Neuronal stem cell (in vitro differentiated cells): ENCODE data around the gene PRRC2B.
"Not testable (repeated sequence)": the region's sequence is repeated elsewhere in the genome, so short reads cannot be mapped to it uniquely, and the experiment has no call there.

Experiments used
- DNase-seq: peaks from one replicate; pipeline ENCODE4 v3.0.0-alpha.2; 2013; ENCODE audit warnings: low spot score
- H2AFZ ChIP-seq: one replicate; pipeline ENCODE4 v1.6.1; 2013; ENCODE audit warnings: mild to moderate bottlenecking, low read length, inconsistent platforms
- H2AK5ac ChIP-seq: 2 replicates; pipeline ENCODE4 v1.6.1; 2013; ENCODE audit warnings: low read depth, mild to moderate bottlenecking, inconsistent platforms, low read length, moderate library complexity, mixed read lengths
- H2BK120ac ChIP-seq: 2 replicates; pipeline ENCODE4 v1.6.1; 2013; ENCODE audit warnings: low read depth, mild to moderate bottlenecking, inconsistent platforms, low read length, moderate library complexity, mixed read lengths
- H2BK12ac ChIP-seq: one replicate; pipeline ENCODE4 v1.6.1; 2013; ENCODE audit warnings: low read length, inconsistent platforms
- H2BK15ac ChIP-seq: 2 replicates; pipeline ENCODE4 v1.6.1; 2013; ENCODE audit warnings: mild to moderate bottlenecking, low read length, inconsistent platforms, mixed read lengths
- H2BK5ac ChIP-seq: one replicate; pipeline ENCODE4 v1.6.1; 2013; ENCODE audit warnings: inconsistent platforms, mild to moderate bottlenecking, low read length, moderate library complexity
- H3K14ac ChIP-seq: one replicate; pipeline ENCODE4 v1.6.1; 2013; ENCODE audit warnings: low read length, inconsistent platforms
- H3K18ac ChIP-seq: 2 replicates; pipeline ENCODE4 v1.6.1; 2013; ENCODE audit warnings: low read length, inconsistent platforms
- H3K23ac ChIP-seq: 2 replicates; pipeline ENCODE4 v1.6.1; 2013; ENCODE audit warnings: low read depth, mild to moderate bottlenecking, mixed read lengths, low read length, inconsistent platforms; ENCODE audit not compliant: poor library complexity
- H3K27ac ChIP-seq: replicated peaks from 3 replicates; pipeline ENCODE4 v1.5.1; 2013; ENCODE audit warnings: low read length, inconsistent platforms
- H3K27me3 ChIP-seq, 3 experiments: 2 replicates each; pipeline ENCODE4 v1.6.1; 2013; ENCODE audit warnings: low read length in 3 of 3, mild to moderate bottlenecking in 2 of 3, inconsistent platforms in 1 of 3, low read depth in 1 of 3, mixed read lengths in 1 of 3, moderate library complexity in 1 of 3; ENCODE audit not compliant: control insufficient read depth in 3 of 3, insufficient read depth in 3 of 3
- H3K36me3 ChIP-seq, 2 donors: replicated peaks in 1 of 2; 2 replicates each; pipeline ENCODE4 v1.6.1; 2013; ENCODE audit warnings: low read length in 2 of 2; ENCODE audit not compliant: control insufficient read depth in 2 of 2, insufficient read depth in 2 of 2
- H3K4ac ChIP-seq: 2 replicates; pipeline ENCODE4 v1.6.1; 2013; ENCODE audit warnings: inconsistent platforms, mild to moderate bottlenecking, low read length, moderate library complexity
- H3K4me1 ChIP-seq, 2 donors: 1 replicate in 1 of 2; 2 replicates in 1 of 2; pipeline ENCODE4 v1.6.1; 2013; ENCODE audit warnings: low read length in 2 of 2, low read depth in 1 of 2; ENCODE audit not compliant: control insufficient read depth in 2 of 2, insufficient read depth in 1 of 2
- H3K4me2 ChIP-seq: one replicate; pipeline ENCODE4 v1.6.1; 2013; ENCODE audit warnings: mild to moderate bottlenecking, low read length, inconsistent platforms; ENCODE audit not compliant: insufficient read depth, poor library complexity, severe bottlenecking
- H3K4me3 ChIP-seq, 2 donors: 2 replicates each; pipeline ENCODE4 v1.5.1; 2013; ENCODE audit warnings: low read length in 2 of 2, mild to moderate bottlenecking in 2 of 2, inconsistent platforms in 1 of 2, moderate library complexity in 1 of 2
- H3K79me1 ChIP-seq: one replicate; pipeline ENCODE4 v1.6.1; 2013; ENCODE audit warnings: low read depth, mild to moderate bottlenecking, inconsistent platforms, low read length, moderate library complexity
- H3K9ac ChIP-seq: one replicate; pipeline ENCODE4 v1.6.1; 2013; ENCODE audit warnings: mild to moderate bottlenecking, low read depth, low read length, inconsistent platforms; ENCODE audit not compliant: poor library complexity
- H3K9me3 ChIP-seq, 2 donors: replicated peaks in 1 of 2; 2 replicates each; pipeline versions ENCODE3 to v1.6.1; 2013; ENCODE audit warnings: low read length in 2 of 2, mild to moderate bottlenecking in 2 of 2, inconsistent platforms in 1 of 2, low read depth in 1 of 2, mixed read lengths in 1 of 2, moderate library complexity in 1 of 2; ENCODE audit not compliant: control insufficient read depth in 2 of 2, insufficient read depth in 1 of 2
- H4K8ac ChIP-seq: one replicate; pipeline ENCODE4 v1.6.1; 2013; ENCODE audit warnings: low read depth, mild to moderate bottlenecking, inconsistent platforms, low read length, moderate library complexity
- H4K91ac ChIP-seq: one replicate; pipeline ENCODE4 v1.6.1; 2013; ENCODE audit warnings: low read length, low read depth, mild to moderate bottlenecking, inconsistent platforms; ENCODE audit not compliant: poor library complexity
- WGBS, 2 donors: extraction: QIAGEN DNeasy Blood & Tissue Kit; methylation state at CpG; one replicate each; pipeline ENCODE4 v1.1.7; 2013; ENCODE audit warnings: missing lambda C conversion rate in 2 of 2, mixed read lengths in 1 of 2; ENCODE audit not compliant: insufficient read length in 2 of 2, insufficient replicate concordance in 1 of 2; ENCODE audit errors: extremely low coverage in 2 of 2; 5-methylcytosine and 5-hydroxymethylcytosine counted together

Gene PRRC2B

DNA sequence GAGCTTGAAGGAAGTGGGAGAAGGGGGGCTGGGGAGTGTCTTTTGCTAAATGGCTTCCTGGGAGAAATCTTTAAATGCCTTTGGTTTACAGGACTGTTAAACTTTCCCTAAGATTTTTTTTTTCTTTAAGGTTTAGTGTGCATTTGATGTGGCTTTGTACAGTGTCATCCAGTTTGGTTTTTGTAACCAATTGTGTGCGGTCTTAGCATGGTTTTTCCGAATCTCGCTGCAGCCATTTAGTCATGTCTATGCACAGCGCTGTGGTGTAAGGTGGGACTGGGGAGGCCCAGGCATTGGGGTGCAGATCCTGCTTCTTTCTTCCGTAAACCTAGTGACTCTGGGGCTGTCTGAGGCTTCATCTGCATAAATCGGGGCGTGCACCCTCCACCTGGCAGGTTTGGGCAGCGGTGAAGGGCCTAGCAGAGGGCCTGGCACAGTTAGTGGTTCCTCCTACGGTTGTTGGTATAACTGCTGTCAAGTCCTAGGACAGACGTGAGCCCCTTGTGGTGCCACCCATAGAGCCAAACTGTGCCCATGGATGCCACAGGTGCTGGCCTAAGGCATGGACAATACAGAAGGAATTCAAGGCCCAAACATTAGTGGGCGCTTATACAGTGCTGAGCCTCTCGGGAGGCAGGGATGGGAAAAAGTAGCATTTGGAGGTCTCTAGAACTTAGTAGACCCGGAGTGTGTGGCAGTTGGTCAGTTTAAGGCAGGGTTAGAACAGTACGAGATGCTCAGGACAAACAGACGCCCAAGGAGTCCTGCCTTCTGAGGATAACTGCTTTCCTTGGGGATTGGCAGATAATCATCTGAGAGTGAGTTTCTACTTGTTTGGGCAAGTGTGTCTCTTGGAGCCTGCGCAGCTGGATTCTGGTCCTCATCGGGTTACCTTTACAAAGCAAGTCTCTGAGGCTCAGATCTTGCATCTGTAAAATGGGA lies 1.5 kb downstream of the PRRC2B start:
- Histone ChIP-seq H2BK15ac (no peak overlapping the region), H2BK12ac (no peak overlapping the region), H3K4me3 (peak overlapping the region; percentile 61 to 89), H3K79me1 (no peaks in the 10 kb centered on the region), H2AFZ (no peak overlapping the region), H3K18ac (no peak overlapping the region), H3K9ac (peak overlapping the region; percentile 85), H4K91ac (no peak overlapping the region), H3K27ac (peak overlapping the region; percentile 65), H3K36me3 (peaks cover 6 to 36% of the 10 kb centered on the region in 2 donors), H2AK5ac (no peak overlapping the region), H2BK120ac (no peak overlapping the region), H4K8ac (no peak overlapping the region), H3K23ac (peak overlapping the region; percentile 12), H2BK5ac (peak overlapping the region; percentile 42), H3K4me2 (peak overlapping the region; percentile 82), H3K14ac (no peak overlapping the region), H3K27me3 (no peaks in the 10 kb centered on the region), H3K9me3 (no peaks in the 10 kb centered on the region), H3K4me1 (peaks cover 22 to 36% of the 10 kb centered on the region in 2 donors), H3K4ac (no peak overlapping the region)
- WGBS, 2 donors, result no CpG with 5 or more reads among the region's 17 CpGs
- no peak for DNase-seq

DNA sequence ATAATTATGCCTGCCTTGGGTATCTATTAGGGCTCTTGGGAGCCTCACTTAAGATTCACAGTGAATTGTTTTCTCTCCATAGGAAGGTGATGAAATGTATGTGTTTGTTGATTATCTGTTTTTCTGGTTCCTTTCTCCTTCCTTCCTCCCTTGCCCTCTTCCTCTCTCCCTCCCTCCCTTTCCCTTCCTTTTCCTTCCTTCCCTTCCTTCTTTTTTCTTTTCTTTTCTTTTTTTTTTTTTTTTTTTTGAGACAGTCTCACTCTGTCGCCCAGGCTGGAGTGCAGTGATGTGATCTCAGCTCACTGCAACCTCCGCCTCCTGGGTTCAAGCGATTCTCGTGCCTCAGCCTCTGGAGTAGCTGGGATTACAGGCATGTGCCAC lies 2.2 kb downstream of the PRRC2B start:
- no CpG with 5 or more reads among the region's 4 CpGs for WGBS, 2 donors
- H3K27ac ChIP-seq, H4K91ac ChIP-seq: not testable (repeated sequence)

DNA sequence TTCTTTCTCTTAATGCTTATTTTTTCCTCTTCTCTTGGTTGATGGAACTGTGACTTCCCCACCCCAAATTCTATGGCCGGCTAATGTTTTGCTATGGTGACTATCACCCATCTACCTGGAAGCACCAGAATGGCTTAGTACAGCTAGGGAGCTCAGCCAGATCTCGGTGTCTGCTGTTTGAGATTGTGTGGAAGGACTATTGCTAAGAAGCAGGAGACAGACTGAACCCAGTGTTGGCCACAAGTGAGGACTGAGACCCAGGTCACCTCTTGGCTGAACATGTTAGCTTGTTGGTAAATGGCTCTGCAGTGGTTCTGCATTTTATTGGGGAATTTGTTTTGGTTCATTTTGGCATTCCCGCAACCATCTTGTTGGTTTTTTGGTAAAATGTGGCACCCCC lies 2.7 kb downstream of the PRRC2B start:
- no peak overlapping the region for H2AK5ac ChIP-seq
- no peak overlapping the region for H2AFZ ChIP-seq
- H4K91ac ChIP-seq, result no peak overlapping the region
- H3K14ac ChIP-seq, result no peak overlapping the region
- H3K27me3 ChIP-seq, result no peaks in the 10 kb centered on the region
- no peak overlapping the region for H2BK12ac ChIP-seq
- H3K4me1 ChIP-seq, result peaks cover 22 to 47% of the 10 kb centered on the region in 2 donors
- H2BK120ac ChIP-seq, result no peak overlapping the region
- no peak overlapping the region for H2BK15ac ChIP-seq
- peak overlapping the region; percentile 24 for H3K9ac ChIP-seq
- no peak for DNase-seq
- no peak overlapping the region for H4K8ac ChIP-seq
- no peaks in the 10 kb centered on the region for H3K9me3 ChIP-seq
- peak overlapping the region; percentile 10 to 21 for H3K4me3 ChIP-seq
- peaks cover 6 to 45% of the 10 kb centered on the region in 2 donors for H3K36me3 ChIP-seq
- H3K4me2 ChIP-seq, result peak overlapping the region; percentile 51
- H3K23ac ChIP-seq, result no peak overlapping the region
- H3K18ac ChIP-seq, result no peak overlapping the region
- no peak overlapping the region for H3K4ac ChIP-seq
- WGBS, 2 donors, result no CpG with 5 or more reads among the region's 3 CpGs
- peak overlapping the region; percentile 28 for H3K27ac ChIP-seq
- H3K79me1 ChIP-seq, result no peaks in the 10 kb centered on the region
- H2BK5ac ChIP-seq, result no peak overlapping the region

More for the DNA sequence above, 2.2 kb downstream of the PRRC2B start:
- H3K4me3 ChIP-seq, result peak overlapping the region; percentile 61 to 89
- not testable (repeated sequence) for H3K4ac ChIP-seq, H2BK120ac ChIP-seq, H3K79me1 ChIP-seq, H3K9ac ChIP-seq, H2AK5ac ChIP-seq, H4K8ac ChIP-seq, DNase-seq, H2AFZ ChIP-seq, H3K23ac ChIP-seq, H3K9me3 ChIP-seq, H3K4me2 ChIP-seq, H3K18ac ChIP-seq, H2BK12ac ChIP-seq, H3K27me3 ChIP-seq, H3K14ac ChIP-seq, H2BK5ac ChIP-seq, H2BK15ac ChIP-seq
- peaks cover 6 to 43% of the 10 kb centered on the region in 2 donors for H3K36me3 ChIP-seq
- H3K4me1 ChIP-seq, result peaks cover 22 to 42% of the 10 kb centered on the region in 2 donors

DNA sequence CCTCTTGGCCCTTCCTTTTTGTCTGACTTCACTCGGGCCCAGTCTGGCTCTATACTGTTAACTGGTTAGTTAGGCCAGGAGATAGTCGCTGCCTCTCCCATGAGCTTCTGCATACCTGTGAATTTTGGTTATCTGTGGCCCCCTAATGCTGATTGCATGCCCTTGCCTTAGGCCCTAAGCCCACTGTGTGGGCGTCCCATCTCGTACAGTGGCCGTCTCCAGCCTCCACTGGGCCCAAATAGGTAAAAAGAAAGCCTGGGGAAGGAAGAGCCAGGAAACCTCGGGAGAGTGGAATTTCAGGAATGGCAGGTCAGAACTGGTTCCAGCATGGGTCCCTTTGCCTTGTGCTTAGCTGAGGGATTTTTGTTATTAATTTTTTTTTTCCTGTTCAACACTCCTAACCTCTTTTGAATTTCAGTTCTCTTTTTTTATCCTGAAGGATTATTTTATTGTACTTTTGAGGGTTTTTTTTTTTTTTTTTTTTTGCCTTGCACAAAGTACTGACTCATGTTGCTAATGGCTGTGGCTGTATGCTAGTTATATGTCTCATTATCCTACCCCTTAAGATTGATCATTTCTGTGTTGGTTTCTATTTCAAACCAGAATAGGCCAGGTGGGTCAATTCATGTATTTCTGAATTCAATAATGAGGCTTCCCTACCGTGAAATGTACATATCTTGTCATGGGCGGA lies 3.4 kb downstream of the PRRC2B start:
- Histone ChIP-seq H2BK12ac (no peak overlapping the region), H2AFZ (no peak overlapping the region)

More for the DNA sequence above, 3.4 kb downstream of the PRRC2B start:
- H3K23ac ChIP-seq, result no peak overlapping the region
- H3K4me1 ChIP-seq, result peaks cover 22 to 52% of the 10 kb centered on the region in 2 donors
- H3K27me3 ChIP-seq, result no peaks in the 10 kb centered on the region
- H3K4me2 ChIP-seq, result peak overlapping the region; percentile 51
- H2BK15ac ChIP-seq, result no peak overlapping the region
- H3K79me1 ChIP-seq, result no peaks in the 10 kb centered on the region
- H2BK120ac ChIP-seq, result no peak overlapping the region
- H4K91ac ChIP-seq, result no peak overlapping the region
- no peaks in the 10 kb centered on the region for H3K9me3 ChIP-seq
- H3K27ac ChIP-seq, result peak overlapping the region; percentile 19
- no peak for DNase-seq
- no peak overlapping the region for H3K14ac ChIP-seq
- H4K8ac ChIP-seq, result no peak overlapping the region
- H2BK5ac ChIP-seq, result no peak overlapping the region
- WGBS, 2 donors, result no CpG with 5 or more reads among the region's 8 CpGs
- no peak overlapping the region for H3K4ac ChIP-seq
- H2AK5ac ChIP-seq, result no peak overlapping the region
- H3K36me3 ChIP-seq, result peaks cover 6 to 45% of the 10 kb centered on the region in 2 donors
- no peak overlapping the region for H3K9ac ChIP-seq
- H3K18ac ChIP-seq, result no peak overlapping the region
- H3K4me3 ChIP-seq, result peak overlapping the region in 1 of 2 donors; percentile 10
